ENCODE results near the gene TAPBP.

GRCh38 chr6:33316603-33317418 is 2.9 kb upstream of the TAPBP start:
- no peak for TF ChIP-seq CTCF (IDR thresholded peaks at IDR 0.05)
- TF ChIP-seq RAD21 (conservative IDR thresholded peaks at IDR 0.05 in 1 of 2, IDR thresholded peaks at IDR 0.05 in 1 of 2) = no peak
- no peak for TF ChIP-seq NFE2L2 (conservative IDR thresholded peaks at IDR 0.05; ENCODE audit: low read length)
- TF ChIP-seq JUNB (IDR thresholded peaks at IDR 0.05) = no peak
- TF ChIP-seq MAFK (IDR thresholded peaks at IDR 0.05; ENCODE audit: partially characterized antibody) = no peak
- TF ChIP-seq FOSL2 (IDR thresholded peaks at IDR 0.05) = no peak
- TF ChIP-seq FOSL2 (CRISPR knock-in tag; IDR thresholded peaks at IDR 0.05) = no peak
- no peak for TF ChIP-seq CBX2 (IDR thresholded peaks at IDR 0.05; ENCODE audit: borderline replicate concordance, low read depth)
- TF ChIP-seq SMC3 (IDR thresholded peaks at IDR 0.05) = no peak
- no peak for TF ChIP-seq CEBPB (IDR thresholded peaks at IDR 0.05)
- TF ChIP-seq ZC3H11A (IDR thresholded peaks at IDR 0.05) = no peak
- no peak for TF ChIP-seq EP300 (IDR thresholded peaks at IDR 0.05)
- no peak for TF ChIP-seq ESRRA (IDR thresholded peaks at IDR 0.05; ENCODE audit: borderline replicate concordance, low read length)
